Muscle of leg (tissue), 11 donors: ENCODE results near the gene AFAP1. TPM values are rescaled to one million over a fixed set of nuclear protein-coding genes. Genes with fewer than 3 reads are reported as not detected.
A peak's percentile ranks its signal among the peaks of the same experiment; 100 is the strongest.

Experiments
- DNase-seq: peaks from one replicate; pipeline ENCODE4 v3.0.0; 2013
- H3K27ac ChIP-seq: one replicate; pipeline ENCODE4 v1.5.1; 2013; ENCODE audit warnings: mild to moderate bottlenecking, low read length, control low read depth
- H3K27me3 ChIP-seq: one replicate; pipeline ENCODE4 v1.6.1; 2013; ENCODE audit warnings: low read length; ENCODE audit not compliant: control insufficient read depth, insufficient read depth
- H3K36me3 ChIP-seq: one replicate; pipeline ENCODE4 v1.6.1; 2013; ENCODE audit warnings: low read length; ENCODE audit not compliant: control insufficient read depth, insufficient read depth
- H3K4me1 ChIP-seq: one replicate; pipeline ENCODE4 v1.6.1; 2013; ENCODE audit warnings: low read length; ENCODE audit not compliant: control insufficient read depth, insufficient read depth
- H3K4me3 ChIP-seq: one replicate; pipeline ENCODE4 v1.5.1; 2013; ENCODE audit warnings: low read length, control low read depth
- H3K9me3 ChIP-seq: replicated peaks from 2 replicates; pipeline ENCODE4 v1.6.1; 2013; ENCODE audit warnings: low read depth, low read length; ENCODE audit not compliant: control insufficient read depth
- WGBS: methylation state at CpG from one replicate; pipeline ENCODE4 v1.1.5; 2013; ENCODE audit warnings: missing lambda C conversion rate; ENCODE audit not compliant: insufficient coverage; 5-methylcytosine and 5-hydroxymethylcytosine counted together
- polyA plus RNA-seq, 8 donors: library from polyadenylated mRNA; unstranded; fragments of 120-200 nt; gene quantifications; one replicate each; pipeline versions ENCODE4 v1.2.1 to v1.2.3, GENCODE V29; 2013; ENCODE audit warnings: inconsistent platforms in 1 of 8, low replicate concordance in 1 of 8; ENCODE audit not compliant: insufficient read length in 8 of 8, insufficient read depth in 1 of 8
- total RNA-seq: library from RNA; stranded (reverse); fragments of 120-200 nt; gene quantifications from one replicate; pipeline ENCODE4 v1.2.4, GENCODE V29; 2013

AFAP1 gene
- total and polyA plus RNA-seq, 9 donors: 21.9 to 43.0 (median 34.3) TPM

DNA sequence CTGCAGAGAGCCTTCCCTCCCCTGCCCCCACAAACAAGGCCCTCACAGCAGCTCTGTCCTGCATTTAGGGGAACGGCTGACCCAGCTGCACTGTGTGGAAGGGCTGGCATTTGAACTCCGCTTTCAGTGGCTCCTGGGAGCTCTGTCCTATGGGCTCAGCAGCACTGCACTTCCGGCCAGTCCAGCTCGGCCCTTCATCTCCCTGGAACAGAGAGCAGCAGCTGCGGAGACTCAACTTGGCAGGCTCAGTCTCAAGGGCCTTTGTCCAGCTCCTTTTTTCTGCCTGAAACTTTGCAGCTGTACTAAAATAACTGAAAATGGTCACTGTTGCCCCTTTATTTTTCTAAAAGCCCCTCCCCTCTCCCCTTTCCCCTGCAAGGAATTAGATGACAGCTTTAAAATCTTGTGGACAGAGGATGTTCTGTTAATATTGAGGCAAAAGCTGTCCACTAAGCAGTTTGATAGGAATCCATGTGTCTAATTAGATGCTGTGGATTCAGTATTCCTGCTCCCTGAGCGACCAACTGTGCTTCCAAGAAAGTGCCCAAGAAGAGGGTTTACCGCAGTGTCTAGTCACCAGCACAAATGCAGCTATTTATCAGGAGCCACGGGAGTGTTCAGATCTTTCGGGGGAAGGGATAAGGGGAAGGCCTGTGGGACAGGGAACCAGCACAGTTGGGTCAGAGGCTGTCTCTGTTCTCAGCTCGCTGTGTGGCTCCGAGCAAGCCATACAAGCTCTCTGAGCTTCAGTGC, 133.1 kb downstream of the AFAP1 start:
- DNase-seq: peak; percentile 97
- no peaks in the 10 kb centered on the region for H3K9me3 ChIP-seq
- H3K27ac ChIP-seq: peak overlapping the region; percentile 86
- peaks cover 68% of the 10 kb centered on the region for H3K4me1 ChIP-seq
- H3K4me3 ChIP-seq: no peak overlapping the region
- peaks cover 35% of the 10 kb centered on the region for H3K36me3 ChIP-seq
- H3K27me3 ChIP-seq: no peaks in the 10 kb centered on the region
- 16% methylated on average over 8 of the region's 11 CpGs for WGBS

DNA sequence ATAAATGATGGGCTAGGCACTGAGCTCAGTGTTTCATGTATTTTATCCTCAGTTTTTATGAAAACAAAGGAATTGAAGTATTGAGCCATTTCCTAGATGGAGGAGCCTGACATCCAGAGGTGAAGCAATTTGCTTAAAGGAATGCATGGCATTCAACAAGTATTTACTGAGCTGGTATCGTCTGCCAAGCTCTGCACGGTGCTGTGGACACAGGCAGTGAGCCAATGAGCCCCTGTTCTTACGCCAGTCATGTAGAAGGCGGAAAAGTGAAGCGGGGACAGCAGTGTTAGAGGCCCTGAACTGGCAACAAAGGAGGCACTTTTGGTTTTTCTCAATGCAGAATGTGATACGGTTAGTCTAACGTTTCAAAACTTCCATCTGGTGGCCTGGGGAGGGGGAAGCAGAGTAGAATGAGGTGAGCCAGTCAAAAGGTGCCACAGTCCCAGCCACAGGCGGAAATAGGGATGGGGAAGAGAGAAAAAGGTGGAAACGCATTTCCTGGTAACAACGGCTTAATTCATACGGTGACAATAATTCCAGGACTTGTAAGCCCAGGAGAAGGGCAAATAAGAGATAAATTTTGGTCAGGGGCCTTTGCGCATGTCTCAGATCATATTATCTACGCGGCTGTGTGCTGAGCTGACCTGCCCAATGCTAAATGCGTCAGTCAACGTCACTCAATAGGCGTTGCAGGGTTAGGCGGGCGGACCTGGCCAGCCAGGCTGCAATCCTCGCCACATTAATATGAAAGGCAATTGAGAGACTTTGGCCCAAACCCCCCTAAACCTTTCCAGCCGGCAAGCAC, 133.9 kb downstream of the AFAP1 start:
- Histone ChIP-seq H3K4me3 (no peak overlapping the region), H3K4me1 (peaks cover 60% of the 10 kb centered on the region), H3K9me3 (no peaks in the 10 kb centered on the region), H3K27ac (peak overlapping the region; percentile 86), H3K27me3 (no peaks in the 10 kb centered on the region), H3K36me3 (peaks cover 39% of the 10 kb centered on the region)
- WGBS: 21% methylated on average over 14 of the region's 21 CpGs
- peak; percentile 68 for DNase-seq

DNA sequence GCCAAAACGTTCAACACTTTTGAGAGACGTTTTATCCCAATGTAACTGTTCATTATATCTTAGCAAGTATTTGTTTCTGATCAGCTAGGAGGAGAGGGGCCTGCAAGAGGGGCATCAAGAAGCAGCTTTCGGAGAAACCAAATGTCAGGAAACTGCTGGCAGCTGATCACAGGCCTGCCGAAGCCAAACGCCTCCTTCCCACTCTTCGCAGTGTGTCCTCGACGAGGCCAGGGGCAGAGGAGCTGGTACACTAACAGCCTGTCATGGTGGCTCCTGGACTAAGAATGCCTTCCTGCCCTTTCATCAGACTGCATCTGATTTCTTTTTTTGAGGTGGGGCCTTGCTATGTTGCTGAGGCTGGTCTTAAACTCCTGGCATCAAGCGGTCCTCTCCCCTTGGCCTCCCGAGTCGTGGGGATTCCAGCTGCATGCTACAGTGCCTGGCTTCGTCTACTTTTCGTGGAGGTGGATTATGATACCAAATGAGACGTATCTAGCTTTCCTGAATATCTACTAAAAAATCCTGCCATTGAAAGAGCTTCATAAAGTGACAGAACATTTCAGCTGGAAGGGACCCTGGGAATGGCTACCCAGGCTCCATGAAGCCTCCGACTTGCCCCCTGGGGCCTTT, 134.8 kb downstream of the AFAP1 start:
- Histone ChIP-seq H3K4me1 (peaks cover 55% of the 10 kb centered on the region), H3K27ac (peak overlapping the region; percentile 86), H3K9me3 (no peaks in the 10 kb centered on the region), H3K4me3 (no peak overlapping the region), H3K27me3 (no peaks in the 10 kb centered on the region), H3K36me3 (peaks cover 41% of the 10 kb centered on the region)
- DNase-seq: peak; percentile 50
- WGBS: 51% methylated on average over 6 of the region's 15 CpGs

DNA sequence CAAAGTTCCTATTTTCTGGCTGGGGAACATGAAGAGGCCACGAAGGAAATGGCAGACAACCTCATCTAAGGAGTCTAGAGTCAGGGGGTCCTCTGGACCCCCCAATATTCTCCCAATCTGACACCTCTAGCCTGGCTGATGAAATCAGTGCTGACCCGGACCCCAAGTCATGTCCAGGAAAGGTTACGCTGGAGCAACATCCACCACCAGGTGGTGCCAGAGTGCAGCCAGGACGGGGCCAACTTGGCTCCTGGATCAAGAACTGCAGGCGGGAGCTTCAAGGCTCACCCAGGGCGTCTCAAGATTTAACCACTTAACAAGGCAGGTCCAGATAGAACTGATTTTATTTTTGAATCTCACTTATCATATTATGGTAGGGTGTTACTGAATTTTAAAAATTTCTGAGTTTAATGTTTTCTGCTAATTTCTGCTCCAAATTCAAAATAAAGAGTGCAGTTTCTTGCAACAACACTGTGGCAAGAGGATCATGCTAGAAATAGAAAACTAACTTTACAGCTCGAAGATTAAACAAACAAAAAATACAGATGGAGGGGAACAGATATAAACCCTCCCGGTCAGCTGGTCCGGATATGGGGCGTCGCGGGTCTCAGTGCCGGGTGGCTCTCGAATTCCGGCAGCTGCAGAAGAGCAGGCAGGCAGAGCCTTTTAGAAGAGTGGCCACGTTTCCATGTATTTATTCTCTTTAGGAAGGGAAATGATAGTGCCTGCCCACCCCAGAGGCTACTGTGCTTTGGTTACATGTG, 135.5 kb downstream of the AFAP1 start:
- peaks cover 55% of the 10 kb centered on the region for H3K4me1 ChIP-seq
- H3K36me3 ChIP-seq: peaks cover 41% of the 10 kb centered on the region
- no peaks in the 10 kb centered on the region for H3K27me3 ChIP-seq
- H3K4me3 ChIP-seq: no peak overlapping the region
- no peaks in the 10 kb centered on the region for H3K9me3 ChIP-seq
- DNase-seq: peak; percentile 88
- H3K27ac ChIP-seq: peak overlapping the region; percentile 86
- 27% methylated on average over 6 of the region's 16 CpGs for WGBS

DNA sequence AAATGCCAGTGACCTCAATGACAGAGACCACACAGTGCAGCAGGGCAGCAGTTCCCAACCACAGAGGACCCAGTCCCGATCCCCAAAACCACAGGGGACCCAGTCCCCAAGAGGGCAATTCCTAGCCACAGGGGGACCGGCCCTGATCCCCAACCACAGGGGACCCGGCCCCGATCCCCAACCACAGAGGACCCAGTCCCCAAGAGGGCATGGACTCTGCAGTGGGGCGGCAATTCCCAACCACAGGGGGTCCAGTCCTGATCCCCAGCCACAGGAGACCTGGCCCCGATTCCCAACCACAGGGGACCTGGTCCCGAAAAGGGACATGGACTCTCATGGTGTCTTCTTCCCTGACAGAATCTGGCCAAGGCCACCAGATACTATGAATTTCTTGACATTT, 136.3 kb downstream of the AFAP1 start:
- Histone ChIP-seq H3K4me1 (peaks cover 51% of the 10 kb centered on the region), H3K4me3 (no peak overlapping the region), H3K36me3 (peaks cover 42% of the 10 kb centered on the region), H3K27ac (no peak overlapping the region), H3K9me3 (no peaks in the 10 kb centered on the region), H3K27me3 (no peaks in the 10 kb centered on the region)
- 88% methylated on average over 4 of the region's 7 CpGs for whole genome bisulfite sequencing
- DNase-seq: no peak

DNA sequence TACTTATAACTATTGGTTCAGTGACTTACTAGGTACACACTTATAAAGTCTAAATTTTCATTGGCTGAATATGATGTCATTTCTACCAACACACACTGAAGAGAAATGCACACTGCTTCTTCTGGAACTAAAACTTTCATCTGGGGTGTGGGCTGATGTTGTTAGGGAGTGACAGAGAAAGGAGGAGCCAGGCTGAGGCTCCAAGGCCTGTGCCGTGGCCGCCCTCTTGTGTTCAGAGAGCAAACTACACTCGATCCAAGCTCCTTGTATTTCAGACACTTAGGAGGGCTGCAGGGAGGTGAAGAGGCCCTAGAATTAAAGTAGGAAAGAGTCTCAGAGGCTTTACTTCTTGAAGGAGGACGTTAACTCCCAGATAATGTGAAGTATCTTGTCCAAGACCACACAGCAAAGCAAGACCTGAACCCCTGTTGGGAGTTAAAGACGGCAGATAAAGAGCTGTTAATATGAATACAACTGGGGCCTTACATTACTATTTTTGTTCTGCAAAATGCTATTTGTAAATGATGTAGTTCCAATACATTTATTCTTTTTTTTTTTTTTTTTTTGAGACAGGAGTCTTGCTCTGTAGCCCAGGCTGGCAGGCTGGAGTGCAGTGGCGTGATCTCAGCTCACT, 137.5 kb downstream of the AFAP1 start:
- WGBS: no CpG with 5 or more reads among the region's 6 CpGs
- H3K36me3 ChIP-seq: peaks cover 45% of the 10 kb centered on the region
- H3K4me1 ChIP-seq: peaks cover 39% of the 10 kb centered on the region
- H3K27ac ChIP-seq: peak overlapping the region; percentile 21
- no peaks in the 10 kb centered on the region for H3K9me3 ChIP-seq
- DNase-seq: peak; percentile 91
- no peak overlapping the region for H3K4me3 ChIP-seq
- H3K27me3 ChIP-seq: no peaks in the 10 kb centered on the region

DNA sequence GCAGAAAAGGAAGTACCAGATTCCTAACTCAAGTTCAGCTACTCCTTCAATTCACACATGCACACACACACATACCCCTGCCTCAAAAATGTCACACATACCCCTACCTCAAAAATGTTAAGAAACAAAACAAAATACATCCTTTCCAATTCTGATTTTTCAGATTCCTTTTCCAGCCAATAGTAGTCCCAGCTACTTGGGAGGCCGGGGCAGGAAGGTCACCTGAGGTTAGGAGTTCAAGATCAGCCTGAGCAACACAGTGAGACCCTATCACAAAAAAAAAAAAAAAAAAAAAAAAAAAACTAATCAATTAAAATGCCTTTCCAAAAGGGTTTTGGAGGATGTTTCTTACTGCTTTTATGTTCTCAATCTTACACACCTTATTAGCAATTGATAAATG, 138.0 kb downstream of the AFAP1 start:
- Histone ChIP-seq H3K36me3 (peaks cover 47% of the 10 kb centered on the region), H3K4me1 (peaks cover 33% of the 10 kb centered on the region), H3K9me3 (no peaks in the 10 kb centered on the region), H3K4me3 (no peak overlapping the region), H3K27me3 (no peaks in the 10 kb centered on the region), H3K27ac (peak overlapping the region; percentile 21)
- DNase-seq: no peak
- WGBS: no CpG with 5 or more reads among the region's 1 CpG

DNA sequence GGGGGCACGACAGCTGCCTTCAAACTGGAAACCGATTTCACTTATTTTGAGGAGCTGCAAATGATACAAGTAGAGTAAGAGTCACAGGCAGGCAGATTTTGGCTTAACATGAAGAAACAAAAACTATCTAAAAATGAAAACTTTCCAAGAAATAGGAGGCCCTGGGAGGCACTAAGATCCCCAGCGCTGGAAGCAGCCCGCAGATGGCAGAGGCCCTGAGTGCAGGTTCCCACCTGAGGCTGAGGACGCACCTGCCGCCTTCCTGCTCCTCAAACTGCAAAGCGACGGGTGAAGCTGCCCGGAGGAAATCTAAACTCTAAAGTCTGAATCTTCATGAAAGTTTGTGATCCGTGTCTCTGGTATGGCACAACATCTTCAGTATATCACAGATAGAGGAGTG, 138.7 kb downstream of the AFAP1 start:
- no peak overlapping the region for H3K27ac ChIP-seq
- WGBS: 92% methylated on average over 6 of the region's 10 CpGs
- H3K9me3 ChIP-seq: no peaks in the 10 kb centered on the region
- peaks cover 49% of the 10 kb centered on the region for H3K36me3 ChIP-seq
- no peaks in the 10 kb centered on the region for H3K27me3 ChIP-seq
- DNase-seq: no peak
- peaks cover 27% of the 10 kb centered on the region for H3K4me1 ChIP-seq
- H3K4me3 ChIP-seq: no peak overlapping the region

DNA sequence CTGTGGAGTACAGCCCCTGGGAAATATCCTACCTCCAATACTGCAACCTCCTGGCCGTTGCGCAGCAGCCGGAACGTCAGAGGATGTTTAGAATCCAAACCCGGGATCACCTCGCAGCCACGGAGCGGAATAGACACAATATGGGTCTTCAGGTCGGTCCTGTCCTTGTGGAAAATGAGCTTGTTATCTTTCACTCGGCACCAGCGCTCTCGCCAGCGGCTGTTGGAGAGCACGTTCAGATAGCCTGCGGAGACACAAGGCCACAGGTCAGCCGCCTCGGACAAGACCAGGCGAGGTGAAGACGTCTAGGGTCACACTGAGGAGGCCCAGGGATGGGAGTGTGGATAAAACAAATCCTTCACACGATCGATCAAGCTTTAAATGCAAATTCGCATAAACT, 139.3 kb downstream of the AFAP1 start:
- Histone ChIP-seq H3K9me3 (no peaks in the 10 kb centered on the region), H3K27me3 (no peaks in the 10 kb centered on the region), H3K36me3 (peaks cover 48% of the 10 kb centered on the region), H3K4me3 (no peak overlapping the region), H3K27ac (no peak overlapping the region), H3K4me1 (peaks cover 21% of the 10 kb centered on the region)
- WGBS: 90% methylated on average over 22 of the region's 22 CpGs
- DNase-seq: no peak
